ENCODE measurements around the gene C1S. TPM values are rescaled to one million over a fixed set of nuclear protein-coding genes. Genes with fewer than 3 reads are reported as not detected.
A peak's percentile ranks its signal among the peaks of the same experiment; 100 is the strongest.

The C1S gene
- total and polyA plus RNA-seq, 9 of the 15 experiments (the other 6 are each of a cell fraction or from before 2014, with no cell fraction given) = 0.08 to 0.84 (median 0.27) TPM

DNA sequence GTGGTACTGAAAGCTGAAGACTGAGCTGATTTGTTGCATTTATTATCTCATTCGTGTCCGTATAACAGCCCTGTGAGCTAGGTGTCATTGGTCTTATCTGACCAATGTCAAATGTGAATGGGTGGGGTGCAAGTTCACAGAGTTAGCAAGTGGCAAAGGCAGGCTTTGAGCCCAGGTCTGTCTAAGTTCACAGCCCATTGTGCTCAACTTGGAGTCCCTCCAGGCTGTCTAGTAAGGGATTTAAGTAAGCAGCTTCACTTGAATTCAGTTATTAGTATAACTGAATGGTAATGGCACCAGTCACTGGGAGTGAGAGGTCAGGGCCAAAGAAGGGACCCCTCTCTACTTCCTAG is 8.5 kb downstream of the C1S start (continued):
- TF ChIP-seq HMGN3 (IDR thresholded peaks at IDR 0.05; ENCODE audit: borderline replicate concordance, extremely low read depth, insufficient read length, low read depth, low read length) (no peak), CSDE1 (IDR thresholded peaks at IDR 0.05) (no peak), ZNF41 (CRISPR knock-in tag; conservative IDR thresholded peaks at IDR 0.05) (no peak), RFX5 (IDR thresholded peaks at IDR 0.05; ENCODE audit: low read depth, low read length) (no peak), E2F3 (CRISPR knock-in tag; IDR thresholded peaks at IDR 0.05) (no peak), ATF1 (CRISPR knock-in tag; IDR thresholded peaks at IDR 0.05) (no peak), ATF1 (tag; IDR thresholded peaks at IDR 0.05) (0 out of 2 replicates have a peak, but pooled peaks have one; percentile 32), NR1H2 (CRISPR knock-in tag; IDR thresholded peaks at IDR 0.05) (no peak)
- TF ChIP-seq, protein P1, sequence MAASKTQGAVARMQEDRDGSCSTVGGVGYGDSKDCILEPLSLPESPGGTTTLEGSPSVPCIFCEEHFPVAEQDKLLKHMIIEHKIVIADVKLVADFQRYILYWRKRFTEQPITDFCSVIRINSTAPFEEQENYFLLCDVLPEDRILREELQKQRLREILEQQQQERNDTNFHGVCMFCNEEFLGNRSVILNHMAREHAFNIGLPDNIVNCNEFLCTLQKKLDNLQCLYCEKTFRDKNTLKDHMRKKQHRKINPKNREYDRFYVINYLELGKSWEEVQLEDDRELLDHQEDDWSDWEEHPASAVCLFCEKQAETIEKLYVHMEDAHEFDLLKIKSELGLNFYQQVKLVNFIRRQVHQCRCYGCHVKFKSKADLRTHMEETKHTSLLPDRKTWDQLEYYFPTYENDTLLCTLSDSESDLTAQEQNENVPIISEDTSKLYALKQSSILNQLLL (CRISPR knock-in tag; IDR thresholded peaks at IDR 0.05; ENCODE audit: borderline replicate concordance) = no peak

DNA sequence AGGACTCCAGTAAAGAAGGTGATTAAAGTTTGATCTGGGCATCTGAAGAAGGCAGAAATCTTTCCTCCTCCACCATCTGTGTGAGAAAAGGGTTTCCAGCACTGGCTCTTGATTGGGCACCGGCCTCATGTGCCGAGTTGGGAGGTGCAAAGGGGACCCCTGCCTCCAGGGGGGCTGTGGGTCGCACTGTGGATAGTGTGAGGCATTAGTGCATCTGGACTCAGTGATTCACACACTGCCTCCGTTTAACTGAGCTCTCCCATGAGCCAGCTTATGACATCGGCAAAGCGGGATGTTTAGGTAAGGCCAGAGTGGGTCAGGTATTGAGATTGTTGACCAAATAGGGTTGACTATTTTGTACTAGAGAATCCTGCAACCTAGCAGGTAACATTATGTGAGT is 8.9 kb downstream of the C1S start:
- H3K4me1 ChIP-seq (replicated peaks in 1 of 2; ENCODE audit: control insufficient read depth in 2 of 2, insufficient read depth in 2 of 2, low read length in 2 of 2) = peaks cover 5 to 14% of the 10 kb centered on the region in 2 experiments; a peak in 3 of 5 replicates
- H3K9me3 ChIP-seq (replicated peaks; ENCODE audit: control insufficient read depth, insufficient read depth, low read depth, low read length) = no peaks in the 10 kb centered on the region
- ATAC-seq (no peak), DNase-seq (ENCODE audit: extremely low read depth in 1 of 4, low spot score in 3 of 4) (no peak), FAIRE-seq (no peak)
- no peaks in the 10 kb centered on the region; a peak in 1 of 5 replicates for H3K27me3 ChIP-seq (ENCODE audit: control insufficient read depth in 2 of 2, insufficient read depth in 2 of 2, low read length in 2 of 2)
- H3K9ac ChIP-seq (ENCODE audit: insufficient read depth in 1 of 2, low read depth in 2 of 2, low read length in 2 of 2) = no peak overlapping the region
- POLR2A ChIA-PET = interaction anchor here (1.0 to 1.3 kb wide), 2 partner anchors 11 to 19 kb away, joined by 4 read pairs; no protein-coding TSS in a partner anchor
- H3K79me2 ChIP-seq (ENCODE audit: control insufficient read depth, insufficient read depth, low read length) = no peaks in the 10 kb centered on the region
- 64% methylated on average over 4 of the region's 6 CpGs for WGBS (ENCODE audit: insufficient coverage, low coverage, missing lambda C conversion rate)
- H4K20me1 ChIP-seq (replicated peaks; ENCODE audit: control insufficient read depth, insufficient read depth, low read length) = no peaks in the 10 kb centered on the region
- no TSS peak for BruUV-seq (replicated peaks)
- in situ Hi-C loops (cut with MboI) = no loop called here
- H3K36me3 ChIP-seq (ENCODE audit: control insufficient read depth, insufficient read depth, low read length) = no peaks in the 10 kb centered on the region
- intact Hi-C loops (cut with micrococcal nuclease) = no loop called here
- no peak overlapping the region for H3K4me2 ChIP-seq (ENCODE audit: insufficient read depth, low read length)
- no peak overlapping the region for H3K4me3 ChIP-seq
- H3K27ac ChIP-seq (ENCODE audit: extremely low read depth, low read depth, low read length) = no peak overlapping the region
- CTCF ChIA-PET (ENCODE audit: low intra/inter-chr PET ratio) = no interaction called here
- H3K9me1 ChIP-seq (ENCODE audit: control insufficient read depth, insufficient read depth, low read length) = no peaks in the 10 kb centered on the region
- H2AFZ ChIP-seq (ENCODE audit: low read depth, low read length) = no peak overlapping the region
- TF ChIP-seq NFIX (CRISPR knock-in tag; IDR thresholded peaks at IDR 0.05; ENCODE audit: low read depth) = no peak
- TF ChIP-seq ZNF57 (CRISPR knock-in tag; IDR thresholded peaks at IDR 0.05) = no peak
- no peak for TF ChIP-seq XRCC5 (IDR thresholded peaks at IDR 0.05; ENCODE audit: low read depth, low read length)
- TF ChIP-seq ILK (tag; IDR thresholded peaks at IDR 0.05; ENCODE audit: borderline replicate concordance, low read depth) = no peak
- no peak for TF ChIP-seq NEUROD1 (IDR thresholded peaks at IDR 0.05; ENCODE audit: borderline replicate concordance, low read depth, low read length, partially characterized antibody)
- TF ChIP-seq NR4A1 (CRISPR knock-in tag; IDR thresholded peaks at IDR 0.05) = no peak
- TF ChIP-seq NR4A1 (tag; IDR thresholded peaks at IDR 0.05) = no peak
- TF ChIP-seq, protein P2, sequence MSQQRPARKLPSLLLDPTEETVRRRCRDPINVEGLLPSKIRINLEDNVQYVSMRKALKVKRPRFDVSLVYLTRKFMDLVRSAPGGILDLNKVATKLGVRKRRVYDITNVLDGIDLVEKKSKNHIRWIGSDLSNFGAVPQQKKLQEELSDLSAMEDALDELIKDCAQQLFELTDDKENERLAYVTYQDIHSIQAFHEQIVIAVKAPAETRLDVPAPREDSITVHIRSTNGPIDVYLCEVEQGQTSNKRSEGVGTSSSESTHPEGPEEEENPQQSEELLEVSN (IDR thresholded peaks at IDR 0.05; ENCODE audit: borderline replicate concordance in 1 of 2, extremely low read depth in 1 of 2, insufficient read depth in 1 of 2, insufficient read length in 1 of 2, low read depth in 1 of 2, low read length in 1 of 2, poor library complexity in 1 of 2, severe bottlenecking in 1 of 2) = no peak
- no peak for TF ChIP-seq MYNN (IDR thresholded peaks at IDR 0.05)
- TF ChIP-seq MYNN (CRISPR knock-in tag; IDR thresholded peaks at IDR 0.05) = no peak
- TF ChIP-seq ZNF431 (CRISPR knock-in tag; IDR thresholded peaks at IDR 0.05) = no peak
- TF ChIP-seq POLR2B (IDR thresholded peaks at IDR 0.05; ENCODE audit: low read depth, partially characterized antibody) = no peak

All from K562 (cell line).